CD4-positive, alpha-beta memory T cell (primary cell): ENCODE data around the gene CADM2. TPM values are rescaled to one million over a fixed set of nuclear protein-coding genes. Genes with fewer than 3 reads are reported as not detected.

Source experiments
- CTCF ChIA-PET: fragments of 350-600 bp; sonication (Branson Sonifier 250); formaldehyde crosslinking; loops from one replicate; lab custom pipeline; 2021; ENCODE audit warnings: inconsistent platforms; ENCODE audit not compliant: partially characterized antibody; lab: Charles Lee
- POLR2A ChIA-PET: fragments of 350-600 bp; sonication (Branson Sonifier 250); formaldehyde crosslinking; loops from one replicate; lab custom pipeline; 2021; ENCODE audit not compliant: partially characterized antibody; lab: Charles Lee
- DNase-seq, 5 donors: peaks; one replicate each; pipeline versions ENCODE4 v3.0.0 to v3.0.0-alpha.2; 2020 to 2022; ENCODE audit warnings: mixed read lengths in 1 of 5
- H3K27ac ChIP-seq: one replicate; pipeline ENCODE4 v1.7.0; 2013; ENCODE audit warnings: low read depth, low read length
- H3K27me3 ChIP-seq: 2 replicates; pipeline ENCODE4 v1.7.0; 2013; ENCODE audit warnings: mild to moderate bottlenecking, low read length, moderate library complexity; ENCODE audit not compliant: insufficient read depth
- H3K36me3 ChIP-seq: 2 replicates; pipeline ENCODE4 v1.7.0; 2013; ENCODE audit warnings: mild to moderate bottlenecking, low read length, moderate library complexity; ENCODE audit not compliant: insufficient read depth
- H3K4me1 ChIP-seq: 2 replicates; pipeline ENCODE4 v1.7.0; 2013; ENCODE audit warnings: mild to moderate bottlenecking, low read length, moderate library complexity; ENCODE audit not compliant: insufficient read depth
- H3K4me3 ChIP-seq, 2 donors: one replicate each; pipeline ENCODE4 v1.7.0; 2013; ENCODE audit warnings: low read length in 2 of 2, mild to moderate bottlenecking in 1 of 2
- H3K9me3 ChIP-seq, 2 donors: one replicate each; pipeline ENCODE4 v1.7.0; 2013; ENCODE audit warnings: low read length in 2 of 2, control low read depth in 1 of 2; ENCODE audit not compliant: control insufficient read depth in 1 of 2
- H3K27ac Mint-ChIP-seq, 7 donors: one replicate each; pipeline ENCODE4 v1.8.0; 2020 to 2021; ENCODE audit warnings: mixed read lengths in 7 of 7, mild to moderate bottlenecking in 6 of 7, inconsistent platforms in 3 of 7, moderate library complexity in 3 of 7
- H3K27me3 Mint-ChIP-seq, 2 donors: one replicate each; pipeline ENCODE4 v1.8.0; 2020 to 2021; ENCODE audit warnings: mixed read lengths in 2 of 2
- H3K36me3 Mint-ChIP-seq, 2 donors: one replicate each; pipeline ENCODE4 v1.8.0; 2020 to 2021; ENCODE audit warnings: mixed read lengths in 2 of 2, inconsistent platforms in 1 of 2, mild to moderate bottlenecking in 1 of 2
- H3K4me1 Mint-ChIP-seq, 4 donors: one replicate each; pipeline ENCODE4 v1.8.0; 2020 to 2021; ENCODE audit warnings: mixed read lengths in 4 of 4, mild to moderate bottlenecking in 1 of 4
- H3K4me3 Mint-ChIP-seq, 8 donors: one replicate each; pipeline ENCODE4 v1.8.0; 2020 to 2021; ENCODE audit warnings: mixed read lengths in 8 of 8, mild to moderate bottlenecking in 7 of 8, moderate library complexity in 6 of 8, inconsistent platforms in 3 of 8
- H3K9me3 Mint-ChIP-seq, 8 donors: one replicate each; pipeline ENCODE4 v1.8.0; 2020 to 2021; ENCODE audit warnings: mixed read lengths in 8 of 8, mild to moderate bottlenecking in 5 of 8, inconsistent platforms in 3 of 8, moderate library complexity in 1 of 8
- intact Hi-C: fragments of 100-400 bp; cut with micrococcal nuclease; formaldehyde crosslinking; loops from one replicate; pipeline ENCODE4 v1.15.1; 2023
- polyA plus RNA-seq, 2 donors: library from polyadenylated mRNA; unstranded; fragments of 300-500 nt; fragmentation: Illumina TruSeq; gene quantifications; one replicate each; pipeline ENCODE4 v1.2.3, GENCODE V29; 2021
- total RNA-seq, 2 experiments: library from RNA; stranded (reverse); gene quantifications; one replicate each; pipeline ENCODE4 v1.2.3, GENCODE V29; 2021

CADM2 gene
- total and polyA plus RNA-seq, 4 experiments from 2014 or later: 0.21 to 0.38 TPM; not detected in 2

DNA sequence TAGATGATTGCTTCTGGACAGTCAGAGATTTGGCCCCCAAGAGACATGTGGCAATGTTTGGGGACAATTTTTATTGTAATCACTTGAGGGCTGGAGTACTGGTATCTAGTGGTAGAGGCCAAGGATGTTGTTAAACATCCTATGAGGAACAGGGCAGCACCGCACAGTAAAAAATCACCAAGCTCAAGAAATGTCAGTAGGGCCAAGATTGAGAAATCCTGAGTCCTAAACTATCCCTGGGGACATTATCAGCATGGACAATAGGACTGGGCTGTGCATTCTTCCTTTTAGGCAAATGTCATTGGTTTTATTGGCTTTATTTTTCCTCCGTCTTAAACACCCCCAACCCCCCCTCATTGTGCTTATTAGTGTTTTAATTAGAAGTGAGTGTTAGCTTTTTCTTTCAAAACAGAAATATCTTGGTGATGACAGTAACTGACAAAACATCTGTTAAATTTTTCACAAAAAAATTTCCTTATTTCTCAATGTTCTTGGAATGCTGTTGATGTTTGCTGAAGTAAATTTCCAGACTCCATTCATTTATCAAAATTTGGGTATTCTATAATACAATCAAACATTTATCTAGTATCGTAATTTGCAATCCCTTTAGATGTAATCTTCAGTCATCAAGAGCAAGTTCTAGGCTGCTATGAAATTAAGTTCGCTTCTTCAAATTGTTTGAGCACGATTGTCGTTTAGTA is 1087.8 kb downstream of the CADM2 start:
- Histone ChIP-seq H3K27ac (no peak overlapping the region), H3K4me3 (no peak overlapping the region), H3K4me1 (no peaks in the 10 kb centered on the region), H3K9me3 (no peaks in the 10 kb centered on the region), H3K36me3 (no peaks in the 10 kb centered on the region), H3K27me3 (no peaks in the 10 kb centered on the region)
- no peak overlapping the region for H3K27ac Mint-ChIP-seq
- no peak overlapping the region for H3K4me3 Mint-ChIP-seq
- no peaks in the 10 kb centered on the region for H3K4me1 Mint-ChIP-seq
- H3K36me3 Mint-ChIP-seq: no peaks in the 10 kb centered on the region
- H3K27me3 Mint-ChIP-seq: no peaks in the 10 kb centered on the region
- intact Hi-C loops: no loop called here
- ChIA-PET CTCF (no interaction called here), POLR2A (no interaction called here)
- no peak for DNase-seq
- peaks cover 0 to 27% (median 8%) of the 10 kb centered on the region in 8 donors for H3K9me3 Mint-ChIP-seq

- Histone ChIP-seq H3K9me3 (no peaks in the 10 kb centered on the region), H3K27ac (no peak overlapping the region), H3K4me1 (no peaks in the 10 kb centered on the region), H3K36me3 (no peaks in the 10 kb centered on the region), H3K27me3 (no peaks in the 10 kb centered on the region), H3K4me3 (no peak overlapping the region)
- no peak for DNase-seq
- H3K36me3 Mint-ChIP-seq: no peaks in the 10 kb centered on the region
- ChIA-PET POLR2A (no interaction called here), CTCF (no interaction called here)
- no peak overlapping the region for H3K4me3 Mint-ChIP-seq
- no peaks in the 10 kb centered on the region for H3K27me3 Mint-ChIP-seq
- intact Hi-C loops: no loop called here
- H3K4me1 Mint-ChIP-seq: no peaks in the 10 kb centered on the region
- peaks cover 0 to 23% (median 7%) of the 10 kb centered on the region in 8 donors for H3K9me3 Mint-ChIP-seq
- no peak overlapping the region for H3K27ac Mint-ChIP-seq
Measured at GRCh38 chr3:86047161-86047560, 1088.4 kb downstream of the CADM2 start.

DNA sequence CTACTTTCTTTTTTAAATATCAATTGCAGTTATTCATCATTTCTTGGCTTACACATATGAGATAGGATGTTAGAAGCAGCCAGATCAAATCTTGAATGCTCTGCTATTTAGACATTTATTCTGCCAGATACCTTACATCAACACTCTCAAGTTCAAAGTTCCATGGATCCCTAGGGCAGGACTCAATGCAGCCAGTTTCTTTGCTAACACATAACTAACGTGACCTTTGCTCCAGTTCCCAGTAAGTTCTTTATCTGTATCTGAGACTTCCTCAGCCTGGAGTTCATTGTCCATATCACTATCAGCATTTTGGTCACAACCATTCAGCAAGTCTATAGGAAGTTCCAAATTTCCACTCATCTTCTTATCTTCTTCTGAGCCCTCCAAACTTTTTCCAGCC is 1092.3 kb downstream of the CADM2 start:
- Histone ChIP-seq H3K4me3 (no peak overlapping the region), H3K4me1 (no peaks in the 10 kb centered on the region), H3K9me3 (no peaks in the 10 kb centered on the region), H3K27me3 (no peaks in the 10 kb centered on the region), H3K36me3 (no peaks in the 10 kb centered on the region), H3K27ac (no peak overlapping the region)
- no peaks in the 10 kb centered on the region for H3K27me3 Mint-ChIP-seq
- POLR2A ChIA-PET: no interaction called here
- intact Hi-C loops: no loop called here
- no peak overlapping the region for H3K4me3 Mint-ChIP-seq
- no peaks in the 10 kb centered on the region for H3K4me1 Mint-ChIP-seq
- DNase-seq: no peak
- H3K27ac Mint-ChIP-seq: no peak overlapping the region
- H3K9me3 Mint-ChIP-seq: peaks cover 0 to 12% (median 3%) of the 10 kb centered on the region in 8 donors
- CTCF ChIA-PET: no interaction called here
- H3K36me3 Mint-ChIP-seq: no peaks in the 10 kb centered on the region

- no peaks in the 10 kb centered on the region for H3K36me3 Mint-ChIP-seq
- H3K27me3 Mint-ChIP-seq: no peaks in the 10 kb centered on the region
- CTCF ChIA-PET: no interaction called here
- Histone ChIP-seq H3K4me3 (no peak overlapping the region), H3K27ac (no peak overlapping the region), H3K4me1 (no peaks in the 10 kb centered on the region), H3K9me3 (no peaks in the 10 kb centered on the region), H3K27me3 (no peaks in the 10 kb centered on the region), H3K36me3 (no peaks in the 10 kb centered on the region)
- no peaks in the 10 kb centered on the region for H3K4me1 Mint-ChIP-seq
- H3K4me3 Mint-ChIP-seq: no peak overlapping the region
- peaks cover 0 to 7% (median under 1%) of the 10 kb centered on the region in 8 donors for H3K9me3 Mint-ChIP-seq
- no peak for DNase-seq
- POLR2A ChIA-PET: no interaction called here
- H3K27ac Mint-ChIP-seq: no peak overlapping the region
- intact Hi-C loops: no loop called here
Measured at GRCh38 chr3:86056032-86056431, 1097.2 kb downstream of the CADM2 start.

- Mint-ChIP-seq H3K27ac (no peak overlapping the region), H3K27me3 (no peaks in the 10 kb centered on the region), H3K4me3 (no peak overlapping the region), H3K9me3 (peaks cover 0 to 4% (median 0%) of the 10 kb centered on the region in 8 donors), H3K36me3 (no peaks in the 10 kb centered on the region), H3K4me1 (no peaks in the 10 kb centered on the region)
- ChIA-PET CTCF (no interaction called here), POLR2A (no interaction called here)
- H3K4me3 ChIP-seq: no peak overlapping the region
- no peaks in the 10 kb centered on the region for H3K4me1 ChIP-seq
- no peaks in the 10 kb centered on the region for H3K27me3 ChIP-seq
- H3K36me3 ChIP-seq: no peaks in the 10 kb centered on the region
- DNase-seq: no peak
- H3K27ac ChIP-seq: no peak overlapping the region
- H3K9me3 ChIP-seq: no peaks in the 10 kb centered on the region
- intact Hi-C loops: no loop called here
Measured at GRCh38 chr3:86056962-86057361, 1098.2 kb downstream of the CADM2 start.

DNA sequence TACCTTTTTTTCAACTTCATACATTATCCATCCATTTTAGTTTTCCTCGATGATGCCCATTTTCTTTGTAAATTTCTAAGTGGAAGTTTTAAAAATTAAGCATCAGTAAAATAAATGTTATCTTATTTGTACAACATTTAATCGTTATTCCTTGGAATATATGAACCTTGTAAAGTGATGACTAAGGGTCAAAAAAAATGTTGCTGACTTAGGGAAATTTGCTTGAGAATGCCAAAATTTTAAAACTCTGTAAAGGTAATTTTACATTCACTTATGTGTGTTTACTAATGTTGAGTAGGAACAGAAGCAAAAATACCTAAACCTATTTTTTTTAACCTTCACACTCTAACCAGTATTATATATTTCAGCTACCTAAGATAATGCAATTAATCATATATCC is 1115.0 kb downstream of the CADM2 start:
- CTCF ChIA-PET: no interaction called here
- Histone ChIP-seq H3K9me3 (peaks cover 0 to 3% of the 10 kb centered on the region in 2 donors), H3K36me3 (no peaks in the 10 kb centered on the region), H3K4me1 (no peaks in the 10 kb centered on the region), H3K4me3 (no peak overlapping the region), H3K27me3 (no peaks in the 10 kb centered on the region), H3K27ac (no peak overlapping the region)
- Mint-ChIP-seq H3K9me3 (peaks cover 0 to 6% (median under 1%) of the 10 kb centered on the region in 8 donors), H3K36me3 (no peaks in the 10 kb centered on the region), H3K27me3 (no peaks in the 10 kb centered on the region), H3K4me3 (no peak overlapping the region), H3K4me1 (no peaks in the 10 kb centered on the region), H3K27ac (no peak overlapping the region)
- intact Hi-C loops: no loop called here
- DNase-seq: no peak
- POLR2A ChIA-PET: no interaction called here

- no peaks in the 10 kb centered on the region for H3K27me3 Mint-ChIP-seq
Measured at GRCh38 chr3:86087160-86087871, 1128.5 kb downstream of the CADM2 start.

More at GRCh38 chr3:86087160-86087871, 1128.5 kb downstream of the CADM2 start:
- CTCF ChIA-PET: no interaction called here
- H3K27ac ChIP-seq: no peak overlapping the region
- H3K27me3 ChIP-seq: no peaks in the 10 kb centered on the region
- no peaks in the 10 kb centered on the region for H3K36me3 ChIP-seq
- no peak overlapping the region for H3K27ac Mint-ChIP-seq
- no peak overlapping the region for H3K4me3 Mint-ChIP-seq
- POLR2A ChIA-PET: no interaction called here
- no peak overlapping the region for H3K4me3 ChIP-seq
- H3K9me3 Mint-ChIP-seq: peaks cover 10 to 40% (median 16%) of the 10 kb centered on the region in 8 donors
- no peaks in the 10 kb centered on the region for H3K36me3 Mint-ChIP-seq
- no peaks in the 10 kb centered on the region for H3K4me1 ChIP-seq
- intact Hi-C loops: no loop called here
- no peak for DNase-seq
- no peaks in the 10 kb centered on the region for H3K9me3 ChIP-seq
- no peaks in the 10 kb centered on the region for H3K4me1 Mint-ChIP-seq
